Sigmoid colon (tissue), 7 donors: ENCODE measurements around the gene ZMIZ1. TPM values are rescaled to one million over a fixed set of nuclear protein-coding genes. Genes with fewer than 3 reads are reported as not detected.

Source experiments
- DNase-seq: peaks from one replicate; pipeline ENCODE4 v3.0.0-alpha.2; 2019
- H3K27ac ChIP-seq, 4 donors: fragments of 200-600 bp; sonication (generic); one replicate each; pipeline ENCODE4 v1.5.1; 2016 to 2019; ENCODE audit warnings: mild to moderate bottlenecking in 1 of 4
- H3K27me3 ChIP-seq, 3 donors: fragments of 200-600 bp; sonication (generic); one replicate each; pipeline ENCODE4 v1.5.1; 2019; ENCODE audit warnings: mild to moderate bottlenecking in 1 of 3
- H3K36me3 ChIP-seq, 4 donors: fragments of 200-600 bp; sonication (generic); one replicate each; pipeline ENCODE4 v1.5.1; 2016 to 2019
- H3K4me1 ChIP-seq, 4 donors: fragments of 200-600 bp; sonication (generic); one replicate each; pipeline ENCODE4 v1.5.1; 2017 to 2019
- H3K4me3 ChIP-seq, 4 donors: fragments of 200-600 bp; sonication (generic); one replicate each; pipeline ENCODE4 v1.5.1; 2017 to 2019; ENCODE audit warnings: mild to moderate bottlenecking in 2 of 4, moderate library complexity in 1 of 4
- H3K9me3 ChIP-seq, 4 donors: fragments of 200-600 bp in 3 of 4; sonication (generic) in 3 of 4; one replicate each; pipeline versions ENCODE4 v1.5.1 to v1.6.1; 2013 to 2019
- CTCF ChIP-seq, 4 experiments: fragments of 450-650 bp in 3 of 4; fragments of 200-600 bp in 1 of 4; IDR thresholded peaks; one replicate each; pipeline ENCODE4 v1.5.1; 2016 to 2019; ENCODE audit warnings: antibody characterized with exemption in 4 of 4, mild to moderate bottlenecking in 3 of 4, moderate library complexity in 2 of 4
- EP300 ChIP-seq, 4 donors: sonication (generic); formaldehyde crosslinking; IDR thresholded peaks; one replicate each; pipeline ENCODE4 v1.6.1; 2017; ENCODE audit warnings: antibody characterized with exemption in 4 of 4
- POLR2A ChIP-seq, 2 donors: fragments of 450-650 bp; IDR thresholded peaks; one replicate each; pipeline ENCODE4 v1.6.1; 2016; ENCODE audit warnings: antibody characterized with exemption in 2 of 2, mild to moderate bottlenecking in 2 of 2, moderate library complexity in 2 of 2
- POLR2AphosphoS5 ChIP-seq, 4 donors: sonication (generic); formaldehyde crosslinking; IDR thresholded peaks; one replicate each; pipeline ENCODE4 v1.6.1; 2017; ENCODE audit warnings: antibody characterized with exemption in 4 of 4
- WGBS, 2 donors: extraction: QIAGEN DNeasy Blood & Tissue Kit; methylation state at CpG; one replicate each; pipeline ENCODE4 v1.1.7; 2013; 5-methylcytosine and 5-hydroxymethylcytosine counted together
- intact Hi-C: fragments of 100-400 bp; cut with DNase I; formaldehyde crosslinking; loops from one replicate; pipeline ENCODE4 v1.15.1; 2023
- polyA plus RNA-seq, 3 donors: library from polyadenylated mRNA; stranded (reverse); fragments of 200-250 nt; gene quantifications; one replicate each; pipeline ENCODE4 v1.2.3, GENCODE V29; 2013
- total RNA-seq, 4 donors: library from RNA; depleted of rRNA; stranded (reverse); fragments of >200 nt; gene quantifications; one replicate each; pipeline ENCODE4 v1.1.0, GENCODE V29; 2016
- donor health status: healthy with polysubstance abuse.
- donor health status: Bipolar disorder and iron deficiency.
- donor health status: healthy.

Gene ZMIZ1
- total and polyA plus RNA-seq, 7 donors: 17.4 to 49.3 (median 31.5) TPM

GRCh38 chr10:79238158-79238520, 169.4 kb downstream of the ZMIZ1 start:
- peaks cover 0 to 95% (median 92%) of the 10 kb centered on the region in 4 donors for H3K4me1 ChIP-seq
- no peaks in the 10 kb centered on the region for H3K36me3 ChIP-seq
- WGBS, 2 donors: 55 to 70% methylated on average over 6 of the region's 6 CpGs
- H3K4me3 ChIP-seq: no peak overlapping the region
- no peaks in the 10 kb centered on the region for H3K9me3 ChIP-seq
- peak overlapping the region; percentile 59 to 98 (median 94) for H3K27ac ChIP-seq
- intact Hi-C loops: loop anchor here (2.0 kb wide), 1 partner anchor 13 kb away; no protein-coding TSS in a partner anchor
- no peak for DNase-seq
- TF ChIP-seq EP300 (IDR thresholded peaks at IDR 0.05): no peak
- TF ChIP-seq POLR2A (IDR thresholded peaks at IDR 0.05): no peak
- no peak for TF ChIP-seq CTCF (IDR thresholded peaks at IDR 0.05)
- TF ChIP-seq POLR2AphosphoS5 (IDR thresholded peaks at IDR 0.05): no peak
- no peaks in the 10 kb centered on the region for H3K27me3 ChIP-seq

DNA sequence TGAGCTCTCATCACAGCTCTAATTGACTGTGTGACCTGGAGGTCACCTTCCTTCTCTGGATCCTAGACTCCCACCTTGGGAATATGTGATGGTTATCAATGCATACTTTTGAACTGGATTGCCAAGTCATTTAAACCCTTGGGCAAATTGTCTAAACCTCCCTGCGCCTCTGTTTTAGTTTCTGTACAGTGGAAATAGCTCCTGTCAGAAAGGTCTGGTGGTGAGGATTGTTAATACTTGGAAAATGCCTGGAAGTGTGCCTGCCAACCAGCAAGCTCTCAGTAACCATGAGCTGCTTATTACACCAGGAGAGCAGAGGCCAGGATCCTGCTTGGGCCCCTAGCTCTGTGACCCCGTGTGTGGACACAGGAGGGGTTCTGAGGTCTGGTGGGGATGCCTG, 169.8 kb downstream of the ZMIZ1 start:
- peak overlapping the region; percentile 59 to 98 (median 94) for H3K27ac ChIP-seq
- intact Hi-C loops: loop anchor here (2.0 kb wide), 1 partner anchor 14 kb away; no protein-coding TSS in a partner anchor
- peaks cover 0 to 93% (median 88%) of the 10 kb centered on the region in 4 donors for H3K4me1 ChIP-seq

GRCh38 chr10:79239275-79239779, 170.6 kb downstream of the ZMIZ1 start:
- WGBS, 2 donors: 80 to 84% methylated on average over 10 of the region's 10 CpGs
- Histone ChIP-seq H3K27me3 (no peaks in the 10 kb centered on the region), H3K4me1 (peaks cover 0 to 93% (median 88%) of the 10 kb centered on the region in 4 donors), H3K36me3 (no peaks in the 10 kb centered on the region), H3K27ac (peak overlapping the region; percentile 20 to 98 (median 94)), H3K9me3 (no peaks in the 10 kb centered on the region), H3K4me3 (no peak overlapping the region)
- no peak for TF ChIP-seq POLR2A (IDR thresholded peaks at IDR 0.05)
- peak in 1 of 4 donors; percentile 63 for TF ChIP-seq EP300 (IDR thresholded peaks at IDR 0.05)
- peak; percentile 8 to 79 (median 44) for TF ChIP-seq POLR2AphosphoS5 (IDR thresholded peaks at IDR 0.05)
- TF ChIP-seq CTCF (IDR thresholded peaks at IDR 0.05): no peak
- DNase-seq: peak; percentile 89
- intact Hi-C loops: loop anchor here (2.0 kb wide), 1 partner anchor 15 kb away; no protein-coding TSS in a partner anchor

More for the DNA sequence above, 169.8 kb downstream of the ZMIZ1 start:
- no peaks in the 10 kb centered on the region for H3K36me3 ChIP-seq
- 80 to 83% methylated on average over 2 of the region's 2 CpGs for WGBS, 2 donors
- H3K4me3 ChIP-seq: no peak overlapping the region
- DNase-seq: no peak
- H3K9me3 ChIP-seq: no peaks in the 10 kb centered on the region
- no peak for TF ChIP-seq EP300 (IDR thresholded peaks at IDR 0.05)
- peak in 2 of 4 donors; percentile 39 to 43 for TF ChIP-seq POLR2AphosphoS5 (IDR thresholded peaks at IDR 0.05)
- no peaks in the 10 kb centered on the region for H3K27me3 ChIP-seq

- H3K27ac ChIP-seq: peak overlapping the region in 3 of 4 donors; percentile 93 to 98 (median 95)
- H3K27me3 ChIP-seq: no peaks in the 10 kb centered on the region
- no peak for TF ChIP-seq POLR2A (IDR thresholded peaks at IDR 0.05)
- TF ChIP-seq POLR2AphosphoS5 (IDR thresholded peaks at IDR 0.05): peak in 2 of 4 donors; percentile 13 to 32
- no peak for TF ChIP-seq CTCF (IDR thresholded peaks at IDR 0.05)
- peak in 1 of 4 donors; percentile 17 for TF ChIP-seq EP300 (IDR thresholded peaks at IDR 0.05)
- 90 to 92% methylated on average over 29 of the region's 29 CpGs for WGBS, 2 donors
- H3K4me1 ChIP-seq: peaks cover 0 to 96% (median 89%) of the 10 kb centered on the region in 4 donors
- no peak overlapping the region for H3K4me3 ChIP-seq
- no peak for DNase-seq
- no peaks in the 10 kb centered on the region for H3K9me3 ChIP-seq
- H3K36me3 ChIP-seq: no peaks in the 10 kb centered on the region
- intact Hi-C loops: loop anchor here (2.0 kb wide), 1 partner anchor 15 kb away; no protein-coding TSS in a partner anchor
Measured at GRCh38 chr10:79239924-79240581, 171.3 kb downstream of the ZMIZ1 start.

DNA sequence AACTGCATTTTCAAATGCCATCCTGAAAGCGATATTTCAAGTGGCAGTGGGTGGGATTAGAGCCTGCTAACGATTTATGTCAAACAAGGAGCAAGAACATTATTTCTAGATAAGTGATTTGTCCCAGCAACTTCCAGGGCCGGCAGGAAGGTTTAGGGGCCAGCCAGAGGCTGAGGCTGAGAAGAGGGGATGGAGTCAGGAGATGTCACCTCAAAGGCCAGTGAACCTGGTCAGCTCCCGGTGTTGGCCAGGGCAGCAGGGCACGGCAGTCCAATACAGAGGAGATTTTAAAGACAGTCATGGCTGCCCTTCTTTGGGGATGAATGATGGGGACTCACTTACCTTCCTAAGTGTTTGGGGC, 172.8 kb downstream of the ZMIZ1 start:
- H3K27me3 ChIP-seq: no peaks in the 10 kb centered on the region
- intact Hi-C loops: no loop called here
- peak overlapping the region in 3 of 4 donors; percentile 49 to 69 (median 65) for H3K4me3 ChIP-seq
- no peak for DNase-seq
- 52 to 67% methylated on average over 5 of the region's 5 CpGs for WGBS, 2 donors
- TF ChIP-seq CTCF (IDR thresholded peaks at IDR 0.05) (no peak), POLR2AphosphoS5 (IDR thresholded peaks at IDR 0.05) (no peak), EP300 (IDR thresholded peaks at IDR 0.05) (no peak), POLR2A (IDR thresholded peaks at IDR 0.05) (no peak)
- peaks cover 0 to 96% (median 89%) of the 10 kb centered on the region in 4 donors for H3K4me1 ChIP-seq
- H3K27ac ChIP-seq: peak overlapping the region; percentile 76 to 98 (median 94)
- no peaks in the 10 kb centered on the region for H3K36me3 ChIP-seq
- H3K9me3 ChIP-seq: no peaks in the 10 kb centered on the region
